ENCODE measurements around the gene ESYT2. TPM values are rescaled to one million over a fixed set of nuclear protein-coding genes. Genes with fewer than 3 reads are reported as not detected.

Gene ESYT2
- total and polyA plus RNA-seq, 2 experiments from 2014 or later, result 33.4 to 59.6 TPM

DNA sequence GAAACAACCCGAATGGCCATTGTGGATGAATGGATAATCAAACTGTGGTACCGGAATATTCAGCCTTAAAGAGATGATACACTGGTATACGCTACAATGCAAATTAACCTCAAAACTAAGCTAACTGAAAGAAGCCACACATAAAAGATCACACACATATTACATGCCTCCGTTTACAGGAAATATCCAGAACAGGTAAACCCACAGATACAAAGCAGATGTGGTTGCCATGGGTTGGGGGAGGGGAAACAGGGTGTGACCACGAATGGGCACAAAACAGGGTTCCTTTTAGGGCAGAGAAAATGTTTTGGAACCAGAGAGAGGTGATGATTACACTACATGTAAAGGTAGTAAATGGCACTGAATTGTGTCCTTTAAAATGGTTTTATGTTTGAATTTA lies 16.6 kb downstream of the ESYT2 start:
- no peaks in the 10 kb centered on the region for H3K9me3 ChIP-seq (ENCODE audit: low read depth)
- TF ChIP-seq EZH2 (IDR thresholded peaks at IDR 0.05; ENCODE audit: borderline replicate concordance), result no peak
- TF ChIP-seq CTCF (IDR thresholded peaks at IDR 0.05; ENCODE audit: poor library complexity), result no peak
- no peak for TF ChIP-seq EZH2phosphoT487 (IDR thresholded peaks at IDR 0.05; ENCODE audit: low read depth, severe bottlenecking, unreplicated experiment)
- H3K4me2 ChIP-seq, result no peak overlapping the region
- peaks cover 38% of the 10 kb centered on the region for H3K4me1 ChIP-seq (ENCODE audit: insufficient read depth)
- H3K9me2 ChIP-seq (replicated peaks; ENCODE audit: insufficient read depth), result no peaks in the 10 kb centered on the region
- no peak overlapping the region for H3K27ac ChIP-seq
- no peaks in the 10 kb centered on the region for H4K20me1 ChIP-seq (ENCODE audit: insufficient read depth, poor library complexity, severe bottlenecking)
- H3K79me2 ChIP-seq, result peaks cover 96% of the 10 kb centered on the region
- H3K4me3 ChIP-seq, result no peak overlapping the region
- no peaks in the 10 kb centered on the region for H3K36me3 ChIP-seq (replicated peaks; ENCODE audit: insufficient read depth, low read depth)
- no peak for DNase-seq (ENCODE audit: low spot score)
- no peak overlapping the region for H2AFZ ChIP-seq
- WGBS (ENCODE audit: low lambda C conversion rate, missing lambda C conversion rate), result 91% methylated on average over 5 of the region's 5 CpGs
- no peaks in the 10 kb centered on the region for H3K27me3 ChIP-seq

DNA sequence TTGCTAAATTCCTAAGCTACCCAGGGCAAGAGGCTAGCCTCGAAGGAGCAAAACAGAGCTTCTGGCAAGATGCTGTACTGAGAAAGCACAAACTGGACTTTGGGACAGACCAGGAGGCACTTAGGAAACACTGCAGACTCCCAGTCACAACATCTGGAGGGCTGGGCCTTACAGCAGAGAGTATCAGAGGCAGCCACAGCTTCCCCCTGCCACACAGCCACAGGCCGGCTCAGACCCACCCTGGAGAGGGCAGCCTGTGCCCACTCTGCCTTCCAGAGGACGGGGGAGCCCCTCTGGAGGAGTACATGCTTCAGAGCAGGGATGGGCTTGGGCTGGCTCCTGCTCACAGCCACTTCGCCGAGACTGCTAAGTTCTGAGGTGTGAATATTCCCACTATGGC lies 17.4 kb downstream of the ESYT2 start:
- Histone ChIP-seq H4K20me1 (ENCODE audit: insufficient read depth, poor library complexity, severe bottlenecking) (peaks cover 5% of the 10 kb centered on the region), H2AFZ (no peak overlapping the region), H3K36me3 (replicated peaks; ENCODE audit: insufficient read depth, low read depth) (no peaks in the 10 kb centered on the region), H3K27me3 (no peaks in the 10 kb centered on the region), H3K27ac (peak overlapping the region; percentile 88), H3K9me3 (ENCODE audit: low read depth) (no peaks in the 10 kb centered on the region), H3K9me2 (replicated peaks; ENCODE audit: insufficient read depth) (no peaks in the 10 kb centered on the region), H3K4me1 (ENCODE audit: insufficient read depth) (peaks cover 31% of the 10 kb centered on the region), H3K4me3 (no peak overlapping the region), H3K79me2 (peaks cover 96% of the 10 kb centered on the region), H3K4me2 (peak overlapping the region; percentile 62)
- WGBS (ENCODE audit: low lambda C conversion rate, missing lambda C conversion rate), result 76% methylated on average over 5 of the region's 5 CpGs
- peak; percentile 35 for DNase-seq (ENCODE audit: low spot score)
- TF ChIP-seq CTCF (IDR thresholded peaks at IDR 0.05; ENCODE audit: poor library complexity) (no peak), EZH2phosphoT487 (IDR thresholded peaks at IDR 0.05; ENCODE audit: low read depth, severe bottlenecking, unreplicated experiment) (no peak), EZH2 (IDR thresholded peaks at IDR 0.05; ENCODE audit: borderline replicate concordance) (no peak)

DNA sequence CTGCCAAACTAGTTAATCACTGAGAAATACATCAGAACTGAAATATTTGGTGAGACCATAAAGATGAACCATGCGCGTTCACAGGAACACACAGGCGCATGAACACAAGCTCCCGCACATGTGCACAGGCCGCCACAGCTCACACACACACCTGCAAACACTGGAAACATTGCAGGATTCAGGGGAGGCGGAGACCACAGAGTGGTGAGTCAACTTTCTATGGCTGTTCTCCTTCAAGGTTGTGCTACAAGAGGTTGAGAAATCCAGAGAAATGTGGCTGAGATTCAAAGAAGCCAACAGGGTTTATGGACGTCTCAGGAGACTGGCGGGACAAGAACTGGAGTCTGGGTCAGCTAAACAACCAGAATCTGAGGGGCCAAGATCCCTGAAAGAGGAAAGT lies 17.8 kb downstream of the ESYT2 start:
- Histone ChIP-seq H3K9me2 (replicated peaks; ENCODE audit: insufficient read depth) (no peaks in the 10 kb centered on the region), H3K27me3 (no peaks in the 10 kb centered on the region), H3K79me2 (peaks cover 96% of the 10 kb centered on the region), H3K4me1 (ENCODE audit: insufficient read depth) (peaks cover 26% of the 10 kb centered on the region), H2AFZ (no peak overlapping the region), H4K20me1 (ENCODE audit: insufficient read depth, poor library complexity, severe bottlenecking) (peaks cover 5% of the 10 kb centered on the region), H3K9me3 (ENCODE audit: low read depth) (no peaks in the 10 kb centered on the region), H3K4me3 (no peak overlapping the region), H3K4me2 (peak overlapping the region; percentile 62), H3K27ac (peak overlapping the region; percentile 88), H3K36me3 (replicated peaks; ENCODE audit: insufficient read depth, low read depth) (no peaks in the 10 kb centered on the region)
- TF ChIP-seq EZH2phosphoT487 (IDR thresholded peaks at IDR 0.05; ENCODE audit: low read depth, severe bottlenecking, unreplicated experiment) (no peak), EZH2 (IDR thresholded peaks at IDR 0.05; ENCODE audit: borderline replicate concordance) (no peak), CTCF (IDR thresholded peaks at IDR 0.05; ENCODE audit: poor library complexity) (no peak)
- 82% methylated on average over 8 of the region's 8 CpGs for WGBS (ENCODE audit: low lambda C conversion rate, missing lambda C conversion rate)
- DNase-seq (ENCODE audit: low spot score), result peak; percentile 66

DNA sequence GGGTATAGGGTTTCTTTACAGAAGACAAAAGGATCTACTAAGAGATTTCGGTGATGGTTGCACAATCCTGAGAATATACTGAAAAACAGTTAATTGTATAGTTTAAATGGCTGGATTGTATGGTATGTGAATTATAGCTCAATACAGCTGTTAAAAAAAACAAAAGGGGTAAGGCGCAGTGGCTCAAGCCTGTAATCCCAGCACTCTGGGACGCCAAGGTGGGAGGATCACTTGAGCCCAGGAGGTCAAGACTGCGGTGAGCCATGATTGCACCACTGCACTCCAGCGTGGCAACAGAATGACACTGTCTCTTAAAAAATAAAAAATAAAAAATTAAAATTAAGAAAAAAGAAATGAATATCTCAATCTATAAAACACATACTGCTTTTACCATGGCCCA lies 18.5 kb downstream of the ESYT2 start:
- peaks cover 5% of the 10 kb centered on the region for H4K20me1 ChIP-seq (ENCODE audit: insufficient read depth, poor library complexity, severe bottlenecking)
- peaks cover 96% of the 10 kb centered on the region for H3K79me2 ChIP-seq
- no peaks in the 10 kb centered on the region for H3K27me3 ChIP-seq

More for the DNA sequence above, 18.5 kb downstream of the ESYT2 start:
- no peak for TF ChIP-seq EZH2phosphoT487 (IDR thresholded peaks at IDR 0.05; ENCODE audit: low read depth, severe bottlenecking, unreplicated experiment)
- TF ChIP-seq EZH2 (IDR thresholded peaks at IDR 0.05; ENCODE audit: borderline replicate concordance), result no peak
- no peak for TF ChIP-seq CTCF (IDR thresholded peaks at IDR 0.05; ENCODE audit: poor library complexity)
- H3K36me3 ChIP-seq (replicated peaks; ENCODE audit: insufficient read depth, low read depth), result no peaks in the 10 kb centered on the region
- H3K9me3 ChIP-seq (ENCODE audit: low read depth), result no peaks in the 10 kb centered on the region
- peak overlapping the region; percentile 88 for H3K27ac ChIP-seq
- no peak overlapping the region for H2AFZ ChIP-seq
- H3K9me2 ChIP-seq (replicated peaks; ENCODE audit: insufficient read depth), result no peaks in the 10 kb centered on the region
- no peak overlapping the region for H3K4me2 ChIP-seq
- 94% methylated on average over 5 of the region's 5 CpGs for WGBS (ENCODE audit: low lambda C conversion rate, missing lambda C conversion rate)
- peaks cover 20% of the 10 kb centered on the region for H3K4me1 ChIP-seq (ENCODE audit: insufficient read depth)
- no peak overlapping the region for H3K4me3 ChIP-seq
- no peak for DNase-seq (ENCODE audit: low spot score)

Data from hepatocyte (in vitro differentiated cells).